MM.1S (cell line): ENCODE results near the gene PNMA3.

Experiments used
- DNase-seq: peaks from one replicate; pipeline ENCODE4 v3.0.0-alpha.2; 2015
- H2AFZ ChIP-seq: fragments of 300-600 bp; sonication (generic); 2 replicates; pipeline ENCODE4 v1.6.0; 2016; ENCODE audit warnings: antibody characterized with exemption, low read length
- H3F3A ChIP-seq: fragments of 300-600 bp; sonication (generic); 2 replicates; pipeline ENCODE4 v1.6.1; 2016; ENCODE audit warnings: mild to moderate bottlenecking, antibody characterized with exemption, low read length, moderate library complexity, mixed read lengths; ENCODE audit not compliant: insufficient read depth
- H3K27ac ChIP-seq: fragments of 300-600 bp; sonication (generic); 2 replicates; pipeline ENCODE4 v1.5.1; 2016; ENCODE audit warnings: mild to moderate bottlenecking, low read length
- H3K27me3 ChIP-seq: fragments of 300-600 bp; sonication (generic); replicated peaks from 2 replicates; pipeline ENCODE4 v1.6.0; 2016; ENCODE audit warnings: low read length; ENCODE audit not compliant: insufficient read depth
- H3K36me3 ChIP-seq: fragments of 300-600 bp; sonication (generic); replicated peaks from 2 replicates; pipeline ENCODE4 v1.6.1; 2016; ENCODE audit warnings: mild to moderate bottlenecking, low read length, mixed read lengths; ENCODE audit not compliant: insufficient read depth
- H3K4me1 ChIP-seq: fragments of 300-600 bp; sonication (generic); 2 replicates; pipeline ENCODE4 v1.6.1; 2016; ENCODE audit warnings: low read length, mixed read lengths
- H3K4me2 ChIP-seq: fragments of 300-600 bp; sonication (generic); 2 replicates; pipeline ENCODE4 v1.6.0; 2016; ENCODE audit warnings: low read depth, low read length
- H3K4me3 ChIP-seq: fragments of 300-600 bp; sonication (generic); 2 replicates; pipeline ENCODE4 v1.5.1; 2016; ENCODE audit warnings: low read length, mixed read lengths
- H3K79me2 ChIP-seq: fragments of 300-600 bp; sonication (generic); 2 replicates; pipeline ENCODE4 v1.6.1; 2016; ENCODE audit warnings: mixed run types, low read length, mixed read lengths
- H3K9ac ChIP-seq: fragments of 300-600 bp; sonication (generic); 2 replicates; pipeline ENCODE4 v1.6.1; 2016; ENCODE audit warnings: low read length, mixed read lengths
- H3K9me2 ChIP-seq: fragments of 300-600 bp; sonication (generic); replicated peaks from 2 replicates; pipeline ENCODE4 v1.6.1; 2016; ENCODE audit warnings: mild to moderate bottlenecking, low read length, mixed read lengths; ENCODE audit not compliant: insufficient read depth
- H3K9me3 ChIP-seq: fragments of 300-600 bp; sonication (generic); replicated peaks from 2 replicates; pipeline ENCODE4 v1.6.1; 2016; ENCODE audit warnings: mild to moderate bottlenecking, low read length, mixed read lengths; ENCODE audit not compliant: insufficient read depth
- H4K20me1 ChIP-seq: fragments of 300-600 bp; sonication (generic); 2 replicates; pipeline ENCODE4 v1.6.1; 2016; ENCODE audit warnings: mild to moderate bottlenecking, low read length, moderate library complexity, mixed read lengths; ENCODE audit not compliant: insufficient read depth
- CTCF ChIP-seq: fragments of 300-600 bp; sonication (generic); IDR thresholded peaks from 2 replicates; pipeline ENCODE4 v1.5.1; 2016; ENCODE audit warnings: antibody characterized with exemption, low read length, mixed read lengths
- EZH2 ChIP-seq: fragments of 300-600 bp; sonication (generic); optimal IDR thresholded peaks from 2 replicates; pipeline ENCODE3; 2017; ENCODE audit warnings: low read depth, mild to moderate bottlenecking, antibody characterized with exemption, low read length, mixed read lengths
- EZH2phosphoT487 ChIP-seq: fragments of 300-600 bp; sonication (generic); IDR thresholded peaks from 2 replicates; pipeline ENCODE4 v1.6.1; 2018; ENCODE audit warnings: antibody characterized with exemption, low read length

The PNMA3 gene

GRCh38 chrX:153032397-153033118 is 23.7 kb upstream of the PNMA3 start:
- Histone ChIP-seq H3K9me3 (no peaks in the 10 kb centered on the region), H3F3A (no peaks in the 10 kb centered on the region), H3K9ac (no peak overlapping the region), H3K79me2 (no peaks in the 10 kb centered on the region), H3K36me3 (no peaks in the 10 kb centered on the region), H3K9me2 (no peaks in the 10 kb centered on the region), H4K20me1 (no peaks in the 10 kb centered on the region), H2AFZ (peak overlapping the region; percentile 75), H3K4me2 (peak overlapping the region; percentile 59), H3K27me3 (no peaks in the 10 kb centered on the region), H3K27ac (no peak overlapping the region), H3K4me1 (no peaks in the 10 kb centered on the region), H3K4me3 (peak overlapping the region; percentile 33; the same call in 1 of the 2 replicates)
- DNase-seq: peak; percentile 47
- peak; percentile 55 for TF ChIP-seq CTCF
- no peak for TF ChIP-seq EZH2

- H3K79me2 ChIP-seq: no peaks in the 10 kb centered on the region
- no peak overlapping the region for H3K27ac ChIP-seq
- H3K4me3 ChIP-seq: no peak overlapping the region
- TF ChIP-seq EZH2 (no peak), CTCF (no peak), EZH2phosphoT487 (no peak)
- no peaks in the 10 kb centered on the region for H3F3A ChIP-seq
- H3K9ac ChIP-seq: no peak overlapping the region
- no peaks in the 10 kb centered on the region for H3K9me2 ChIP-seq
- DNase-seq: no peak
- H3K27me3 ChIP-seq: no peaks in the 10 kb centered on the region
- no peaks in the 10 kb centered on the region for H4K20me1 ChIP-seq
- no peaks in the 10 kb centered on the region; the same call in 1 of the 2 replicates for H3K9me3 ChIP-seq
- no peaks in the 10 kb centered on the region for H3K36me3 ChIP-seq
- no peak overlapping the region for H2AFZ ChIP-seq
- no peaks in the 10 kb centered on the region for H3K4me1 ChIP-seq
- no peak overlapping the region for H3K4me2 ChIP-seq
Observed at GRCh38 chrX:153049093-153049492, 7.2 kb upstream of the PNMA3 start.

GRCh38 chrX:153052534-153052933 is 3.7 kb upstream of the PNMA3 start:
- TF ChIP-seq EZH2phosphoT487 (no peak), CTCF (no peak), EZH2 (no peak)
- H3K4me2 ChIP-seq: no peak overlapping the region
- H3K9me2 ChIP-seq: no peaks in the 10 kb centered on the region
- no peak overlapping the region for H2AFZ ChIP-seq
- H3K9me3 ChIP-seq: no peaks in the 10 kb centered on the region; the same call in 1 of the 2 replicates
- no peaks in the 10 kb centered on the region for H3K27me3 ChIP-seq
- no peaks in the 10 kb centered on the region for H3K36me3 ChIP-seq
- H3F3A ChIP-seq: no peaks in the 10 kb centered on the region
- no peak overlapping the region for H3K4me3 ChIP-seq
- DNase-seq: no peak
- H3K27ac ChIP-seq: no peak overlapping the region
- H4K20me1 ChIP-seq: no peaks in the 10 kb centered on the region
- no peak overlapping the region for H3K9ac ChIP-seq
- H3K4me1 ChIP-seq: no peaks in the 10 kb centered on the region
- H3K79me2 ChIP-seq: no peaks in the 10 kb centered on the region
